H1 (cell line): ENCODE data around the gene PRKAG3. TPM values are rescaled to one million over a fixed set of nuclear protein-coding genes. Genes with fewer than 3 reads are reported as not detected.

Experiments
- CTCF ChIA-PET: fragments of 300-600 bp; sonication (Branson Sonifier 250); formaldehyde crosslinking; loops from one replicate; lab custom pipeline; 2021; ENCODE audit not compliant: partially characterized antibody; lab: Charles Lee
- POLR2A ChIA-PET: fragments of 300-600 bp; sonication (Branson Sonifier 250); formaldehyde crosslinking; loops from one replicate; lab custom pipeline; 2021; ENCODE audit warnings: inconsistent platforms; ENCODE audit not compliant: partially characterized antibody; lab: Charles Lee
- DNase-seq, 2 experiments: peaks; one replicate each; pipeline versions ENCODE4 v3.0.0 to v3.0.0-alpha.2; 2010 to 2022; ENCODE audit warnings: low spot score in 2 of 2, low read depth in 1 of 2, mixed read lengths in 1 of 2
- FAIRE-seq: peaks from 2 replicates; lab custom pipeline; 2011; peaks lifted over from hg19 to GRCh38; lab: Jason Lieb, UNC
- H2AFZ ChIP-seq: 2 replicates; pipeline ENCODE4 v1.8.1; 2012; ENCODE audit warnings: low read length, inconsistent platforms
- H2AK5ac ChIP-seq: 2 replicates; pipeline ENCODE4 v1.6.1; 2013; ENCODE audit warnings: low read depth, low read length
- H2BK120ac ChIP-seq: replicated peaks from 2 replicates; pipeline ENCODE3; 2013; ENCODE audit warnings: low read depth, low read length, inconsistent platforms
- H2BK12ac ChIP-seq: 2 replicates; pipeline ENCODE4 v1.6.1; 2013; ENCODE audit warnings: low read depth, low read length
- H2BK15ac ChIP-seq: 2 replicates; pipeline ENCODE4 v1.6.1; 2013; ENCODE audit warnings: low read length
- H2BK20ac ChIP-seq: 2 replicates; pipeline ENCODE4 v1.6.1; 2013; ENCODE audit warnings: low read length
- H2BK5ac ChIP-seq: 2 replicates; pipeline ENCODE4 v1.6.1; 2013; ENCODE audit warnings: low read depth, low read length
- H3K14ac ChIP-seq: 2 replicates; pipeline ENCODE4 v1.6.1; 2013; ENCODE audit warnings: inconsistent platforms; ENCODE audit not compliant: insufficient read length
- H3K18ac ChIP-seq: 2 replicates; pipeline ENCODE4 v1.6.1; 2013; ENCODE audit warnings: low read length; ENCODE audit errors: extremely low read depth
- H3K23ac ChIP-seq: 2 replicates; pipeline ENCODE4 v1.6.1; 2013; ENCODE audit warnings: inconsistent platforms; ENCODE audit not compliant: insufficient read length
- H3K23me2 ChIP-seq: 2 replicates; pipeline ENCODE4 v1.6.1; 2013; ENCODE audit warnings: low read depth, low read length
- H3K27ac ChIP-seq: 2 replicates; pipeline ENCODE4 v1.6.1; 2011; ENCODE audit warnings: low read depth, low read length, inconsistent platforms
- H3K27me3 ChIP-seq, 4 experiments: replicated peaks in 1 of 4; 1 replicate in 1 of 4; 2 replicates in 3 of 4; pipeline versions ENCODE4 v1.6.1 to v1.8.1; 2011 to 2013; ENCODE audit warnings: low read length in 3 of 4, mild to moderate bottlenecking in 3 of 4, inconsistent platforms in 2 of 4, mixed read lengths in 2 of 4, moderate library complexity in 1 of 4; ENCODE audit not compliant: control insufficient read depth in 3 of 4, insufficient read depth in 3 of 4; ENCODE audit errors: extremely low read depth in 1 of 4
- H3K36me3 ChIP-seq, 4 experiments: 2 replicates each; pipeline versions ENCODE4 v1.6.1 to v1.8.1; 2011 to 2013; ENCODE audit warnings: mild to moderate bottlenecking in 4 of 4, low read length in 3 of 4, moderate library complexity in 2 of 4, control low read depth in 1 of 4, inconsistent platforms in 1 of 4; ENCODE audit not compliant: insufficient read depth in 4 of 4, control insufficient read depth in 2 of 4
- H3K4ac ChIP-seq: replicated peaks from 2 replicates; pipeline ENCODE3; 2013; ENCODE audit warnings: low read length, low read depth, mixed read lengths, inconsistent platforms; ENCODE audit not compliant: insufficient read length
- H3K4me1 ChIP-seq, 4 experiments: replicated peaks in 1 of 4; 1 replicate in 1 of 4; 2 replicates in 3 of 4; pipeline versions ENCODE4 v1.6.1 to v1.8.1; 2011 to 2013; ENCODE audit warnings: low read length in 3 of 4, inconsistent platforms in 2 of 4, mixed read lengths in 1 of 4; ENCODE audit not compliant: insufficient read depth in 4 of 4, control insufficient read depth in 3 of 4
- H3K4me2 ChIP-seq, 2 experiments: 2 replicates each; pipeline versions ENCODE4 v1.6.1 to v1.8.1; 2011 to 2013; ENCODE audit warnings: low read depth in 2 of 2, low read length in 2 of 2, control low read depth in 1 of 2, inconsistent platforms in 1 of 2, mild to moderate bottlenecking in 1 of 2; ENCODE audit not compliant: insufficient read depth in 1 of 2
- H3K4me3 ChIP-seq, 4 experiments: fragments of 200-600, 300-600 bp in 1 of 4; sonication (generic), shearing (Covaris generic), sonication (Bioruptor Twin) in 1 of 4; 2 replicates each; pipeline versions ENCODE4 v1.5.1 to v1.8.1; 2011 to 2016; ENCODE audit warnings: low read length in 4 of 4, low read depth in 3 of 4, control low read depth in 2 of 4, inconsistent platforms in 2 of 4, mild to moderate bottlenecking in 2 of 4, mixed read lengths in 1 of 4, moderate library complexity in 1 of 4; ENCODE audit not compliant: insufficient read depth in 2 of 4; ENCODE audit errors: extremely low read depth in 1 of 4
- H3K56ac ChIP-seq: replicated peaks from 2 replicates; pipeline ENCODE3; 2013; ENCODE audit warnings: low read depth, mild to moderate bottlenecking, mixed read lengths, low read length, inconsistent platforms; ENCODE audit not compliant: insufficient read length
- H3K79me1 ChIP-seq: 2 replicates; pipeline ENCODE4 v1.6.1; 2013; ENCODE audit warnings: low read depth, low read length, control low read depth
- H3K79me2 ChIP-seq, 2 experiments: 2 replicates each; pipeline versions ENCODE4 v1.6.1 to v1.8.1; 2012 to 2013; ENCODE audit warnings: low read length in 2 of 2, mild to moderate bottlenecking in 2 of 2, inconsistent platforms in 1 of 2; ENCODE audit not compliant: insufficient read depth in 2 of 2, control insufficient read depth in 1 of 2
- H3K9ac ChIP-seq, 4 experiments: replicated peaks in 1 of 4; 1 replicate in 1 of 4; 2 replicates in 3 of 4; pipeline versions ENCODE4 v1.6.1 to v1.8.1; 2011 to 2013; ENCODE audit warnings: low read depth in 3 of 4, low read length in 3 of 4, control low read depth in 2 of 4, mild to moderate bottlenecking in 2 of 4, moderate library complexity in 2 of 4, inconsistent platforms in 1 of 4; ENCODE audit errors: extremely low read depth in 1 of 4
- H3K9me3 ChIP-seq, 2 experiments: 2 replicates each; pipeline versions ENCODE4 v1.6.1 to v1.8.1; 2012 to 2013; ENCODE audit warnings: mild to moderate bottlenecking in 2 of 2, moderate library complexity in 2 of 2, control low read depth in 1 of 2, inconsistent platforms in 1 of 2, low read depth in 1 of 2, low read length in 1 of 2, mixed read lengths in 1 of 2; ENCODE audit not compliant: insufficient read depth in 2 of 2
- H4K20me1 ChIP-seq, 2 experiments: replicated peaks in 1 of 2; 2 replicates each; pipeline versions ENCODE3 to v1.8.1; 2011 to 2013; ENCODE audit warnings: inconsistent platforms in 2 of 2, low read length in 2 of 2, mild to moderate bottlenecking in 1 of 2; ENCODE audit not compliant: insufficient read depth in 2 of 2, control insufficient read depth in 1 of 2
- H4K5ac ChIP-seq: 2 replicates; pipeline ENCODE4 v1.6.1; 2013; ENCODE audit warnings: low read length, low read depth, mixed read lengths, inconsistent platforms; ENCODE audit not compliant: insufficient read length
- H4K8ac ChIP-seq: 2 replicates; pipeline ENCODE4 v1.8.0; 2013; ENCODE audit warnings: mild to moderate bottlenecking, moderate library complexity, low read length, inconsistent platforms; ENCODE audit not compliant: insufficient read depth; ENCODE audit errors: extremely low read depth
- H4K91ac ChIP-seq: replicated peaks from 2 replicates; pipeline ENCODE3; 2013; ENCODE audit warnings: low read length, mixed read lengths, inconsistent platforms; ENCODE audit not compliant: insufficient read length
- ASH2L ChIP-seq: fragments of 200-600, 300-600 bp; sonication (generic); IDR thresholded peaks from one replicate; pipeline ENCODE4 v1.7.1; 2017; ENCODE audit warnings: low read length
- CHD2 ChIP-seq: IDR thresholded peaks from 2 replicates; pipeline ENCODE4 v1.6.1; 2012; ENCODE audit warnings: low read length, improper control_type of control experiment
- EP300 ChIP-seq, 2 experiments: IDR thresholded peaks; 1 replicate in 1 of 2; 2 replicates in 1 of 2; pipeline ENCODE4 v1.6.1; 2011 to 2012; ENCODE audit warnings: low read depth in 2 of 2, low read length in 2 of 2, mild to moderate bottlenecking in 2 of 2, borderline replicate concordance in 1 of 2, inconsistent platforms in 1 of 2, moderate library complexity in 1 of 2
- GTF2F1 ChIP-seq: IDR thresholded peaks from 2 replicates; pipeline ENCODE4 v1.6.1; 2012; ENCODE audit warnings: low read depth, low read length, improper control_type of control experiment, borderline replicate concordance
- HDAC6 ChIP-seq: IDR thresholded peaks from one replicate; pipeline ENCODE4 v1.7.1; 2012; ENCODE audit warnings: low read depth, mild to moderate bottlenecking, inconsistent platforms, low read length, moderate library complexity
- POLR2A ChIP-seq, 2 experiments: IDR thresholded peaks; 1 replicate in 1 of 2; 2 replicates in 1 of 2; pipeline ENCODE4 v1.6.1; 2011; ENCODE audit warnings: low read depth in 2 of 2, low read length in 2 of 2, mild to moderate bottlenecking in 2 of 2; ENCODE audit errors: control extremely low read depth in 1 of 2
- POU5F1 ChIP-seq: IDR thresholded peaks from 2 replicates; pipeline ENCODE4 v1.6.1; 2011; ENCODE audit warnings: low read depth, mild to moderate bottlenecking, low read length, moderate library complexity
- SP4 ChIP-seq: IDR thresholded peaks from 2 replicates; pipeline ENCODE4 v1.6.1; 2012; ENCODE audit warnings: low read length, inconsistent platforms
- SUZ12 ChIP-seq: fragments of 200-600 bp; sonication (generic); IDR thresholded peaks from 2 replicates; pipeline ENCODE4 v1.6.1; 2012; ENCODE audit warnings: mild to moderate bottlenecking, inconsistent platforms, low read length, moderate library complexity, mixed read lengths
- WGBS, 2 experiments: shearing (Covaris generic) in 1 of 2; methylation state at CpG; one replicate each; pipeline versions ENCODE4 v1.1.6 to v1.1.7; 2013 to 2015; ENCODE audit warnings: low lambda C conversion rate in 2 of 2, mixed read lengths in 2 of 2, inconsistent platforms in 1 of 2, low coverage in 1 of 2, missing lambda C conversion rate in 1 of 2; ENCODE audit not compliant: insufficient replicate concordance in 2 of 2, insufficient coverage in 1 of 2, insufficient read length in 1 of 2; ENCODE audit errors: extremely low coverage in 1 of 2, missing lambda C conversion rate in 1 of 2; 5-methylcytosine and 5-hydroxymethylcytosine counted together
- polyA plus RNA-seq, 7 experiments: library from polyadenylated mRNA; depleted of rRNA in 3 of 7; stranded (reverse) in 5 of 7; unstranded in 2 of 7; fragments of >200 nt in 5 of 7; fragments of 200-250 nt in 2 of 7; gene quantifications; 1 replicate in 5 of 7; 2 replicates in 1 of 7; 4 replicates in 1 of 7; pipeline versions ENCODE4 v1.2.1 to v1.2.3, GENCODE V29; 2011 to 2013; ENCODE audit warnings: missing spikeins in 2 of 7, mixed read lengths in 2 of 7
- total RNA-seq: library from RNA; stranded (reverse); fragmentation: NEBNext Ultra II Directional; extraction: Animal tissue kit (Norgen Biotek cat#: 25700); gene quantifications from 2 replicates; pipeline ENCODE4 v1.2.1, GENCODE V29; 2021

PRKAG3 gene
- total and polyA plus RNA-seq, 2 of the 8 experiments (the other 6 are each of a cell fraction or from before 2014, with no cell fraction given) = not detected

GRCh38 chr2:218776488-218776887 is 55.1 kb downstream of the PRKAG3 start:
- Histone ChIP-seq H3K27me3 (peaks cover 0 to 9% (median 5%) of the 10 kb centered on the region in 4 experiments; a peak in 4 of 7 replicates), H2BK15ac (no peak overlapping the region), H3K79me2 (no peaks in the 10 kb centered on the region), H2BK12ac (no peak overlapping the region), H3K56ac (no peak overlapping the region), H3K23ac (no peak overlapping the region), H2BK5ac (no peak overlapping the region), H2AK5ac (no peak overlapping the region), H3K27ac (no peak overlapping the region), H4K8ac (no peak overlapping the region), H2AFZ (no peak overlapping the region), H3K18ac (no peak overlapping the region), H3K36me3 (no peaks in the 10 kb centered on the region), H3K14ac (no peak overlapping the region), H3K4me1 (0 out of 7 replicates have a peak, but pooled peaks cover 0 to 1% (median 0%) of the 10 kb centered on the region in 4 experiments), H4K91ac (no peak overlapping the region), H2BK120ac (no peak overlapping the region), H3K9me3 (no peaks in the 10 kb centered on the region), H4K20me1 (no peaks in the 10 kb centered on the region), H3K4me2 (no peak overlapping the region), H3K4ac (no peak overlapping the region), H3K79me1 (no peaks in the 10 kb centered on the region), H3K9ac (no peak overlapping the region), H4K5ac (no peak overlapping the region), H3K4me3 (no peak overlapping the region), H2BK20ac (no peak overlapping the region), H3K23me2 (no peaks in the 10 kb centered on the region)
- DNase-seq = no peak
- TF ChIP-seq SUZ12 (no peak), GTF2F1 (no peak), POLR2A (IDR thresholded peaks at IDR 0.05; ENCODE audit: control extremely low read depth in 1 of 2, low read depth in 2 of 2, low read length in 2 of 2) (no peak), CHD2 (no peak), EP300 (IDR thresholded peaks at IDR 0.05; ENCODE audit: borderline replicate concordance in 1 of 2, low read depth in 2 of 2, low read length in 2 of 2) (no peak), HDAC6 (no peak), ASH2L (no peak), POU5F1 (no peak), SP4 (no peak)
- ChIA-PET POLR2A (interaction anchor here (1.4 kb wide), 1 partner anchor 9 kb away, joined by 3 read pairs; no protein-coding TSS in a partner anchor), CTCF (interaction anchor here (0.6 to 1.5 kb wide), 4 partner anchors 52 to 100 kb away, joined by 3 to 4 read pairs (median 4); no protein-coding TSS in a partner anchor)
- 89% methylated on average over 1 of the region's 1 CpG; no CpG with 5 or more reads in 1 of the 2 experiments for WGBS, 2 experiments
- no peak for FAIRE-seq
